Measurements from ENCODE around the gene SRL. TPM values are rescaled to one million over a fixed set of nuclear protein-coding genes. Genes with fewer than 3 reads are reported as not detected.
A peak's percentile ranks its signal among the peaks of the same experiment; 100 is the strongest.

Gene SRL
- polyA plus RNA-seq, 3 donors: not detected

DNA sequence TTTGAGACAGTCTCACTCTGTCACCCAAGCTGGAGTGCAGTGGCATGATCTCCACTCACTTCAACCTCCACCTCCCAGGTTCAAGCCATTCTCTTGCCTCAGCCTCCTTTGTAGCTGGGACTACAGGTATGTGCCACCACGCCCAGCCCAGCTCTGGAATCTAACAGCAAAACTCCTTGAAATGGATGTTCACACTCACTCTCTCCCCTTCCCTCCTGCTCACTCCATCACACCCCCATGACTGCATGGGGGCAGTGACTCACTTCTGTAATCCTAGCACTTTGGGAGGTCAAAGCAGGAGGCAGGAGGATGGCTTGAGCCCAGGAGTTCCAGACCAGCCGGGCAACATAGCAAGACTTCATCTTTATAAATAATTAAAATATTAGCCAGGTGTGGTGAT, 42.1 kb upstream of the SRL start:
- Mint-ChIP-seq H3K4me1 (peaks cover 13% of the 10 kb centered on the region), H3K36me3 (no peaks in the 10 kb centered on the region), H3K27me3 (ENCODE audit: low read depth in 3 of 3) (peaks cover 6 to 38% (median 33%) of the 10 kb centered on the region in 3 donors), H3K27ac (peak overlapping the region in 1 of 7 donors; percentile 19), H3K4me3 (no peak overlapping the region), H3K9me3 (peaks cover 2 to 11% (median 5%) of the 10 kb centered on the region in 7 donors)
- H3K4me3 ChIP-seq (replicated peaks in 1 of 3; ENCODE audit: low read depth in 2 of 3, low read length in 3 of 3): no peak overlapping the region
- 100% methylated on average over 1 of the region's 2 CpGs for WGBS (ENCODE audit: insufficient coverage)
- H3K4me1 ChIP-seq (ENCODE audit: control insufficient read depth in 1 of 2, insufficient read depth in 2 of 2, low read length in 2 of 2): peaks cover 12 to 16% of the 10 kb centered on the region in 2 donors
- no peaks in the 10 kb centered on the region for H4K20me1 ChIP-seq (ENCODE audit: insufficient read depth, low read length)
- no peaks in the 10 kb centered on the region for H3K27me3 ChIP-seq (ENCODE audit: control insufficient read depth in 2 of 2, insufficient read depth in 2 of 2, low read length in 2 of 2)
- no peak overlapping the region for H3K4me2 ChIP-seq (replicated peaks; ENCODE audit: extremely low read depth, low read length, poor library complexity, severe bottlenecking)
- H3K9ac ChIP-seq (ENCODE audit: insufficient read depth, low read length, poor library complexity, severe bottlenecking): no peak overlapping the region
- no peak overlapping the region for H3K27ac ChIP-seq (ENCODE audit: low read depth in 1 of 2, low read length in 2 of 2)
- intact Hi-C loops (cut with micrococcal nuclease): no loop called here
- H3K9me3 ChIP-seq (replicated peaks in 1 of 2; ENCODE audit: control insufficient read depth in 1 of 2, insufficient read depth in 1 of 2, low read length in 2 of 2): peaks cover 0 to 3% of the 10 kb centered on the region in 2 donors
- H2AFZ ChIP-seq (ENCODE audit: insufficient read depth, low read depth, low read length, poor library complexity, severe bottlenecking): peak overlapping the region; percentile 59
- DNase-seq: no peak
- no peak for TF ChIP-seq CTCF (IDR thresholded peaks at IDR 0.05)
- H3K79me2 ChIP-seq (ENCODE audit: insufficient read depth, low read length): no peaks in the 10 kb centered on the region
- H3K36me3 ChIP-seq (replicated peaks in 1 of 2; ENCODE audit: control insufficient read depth in 1 of 2, insufficient read depth in 2 of 2, low read length in 2 of 2): no peaks in the 10 kb centered on the region

DNA sequence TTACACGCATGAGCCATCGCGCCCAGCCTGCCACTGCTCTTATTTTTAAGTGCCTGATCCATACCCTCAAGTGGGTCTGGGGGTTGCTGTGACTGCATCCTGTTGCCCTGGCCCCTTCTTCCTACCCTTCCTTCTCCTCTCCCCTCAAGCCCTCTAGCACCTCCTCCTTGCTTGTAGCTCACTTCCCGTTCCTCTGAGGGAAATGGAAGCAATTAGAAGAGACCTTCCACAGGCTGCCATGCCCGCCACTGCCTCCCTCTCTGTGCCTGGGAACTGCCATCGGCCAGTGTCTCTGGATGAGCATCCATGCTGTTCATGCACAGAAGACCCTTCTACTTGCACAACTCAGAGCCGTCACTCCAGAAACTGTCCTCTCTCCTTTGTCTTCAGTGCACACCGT, 41.6 kb upstream of the SRL start:
- Histone ChIP-seq H3K4me2 (replicated peaks; ENCODE audit: extremely low read depth, low read length, poor library complexity, severe bottlenecking) (no peak overlapping the region), H3K79me2 (ENCODE audit: insufficient read depth, low read length) (no peaks in the 10 kb centered on the region), H4K20me1 (ENCODE audit: insufficient read depth, low read length) (no peaks in the 10 kb centered on the region), H3K9me3 (replicated peaks in 1 of 2; ENCODE audit: control insufficient read depth in 1 of 2, insufficient read depth in 1 of 2, low read length in 2 of 2) (peaks cover 0 to 3% of the 10 kb centered on the region in 2 donors), H2AFZ (ENCODE audit: insufficient read depth, low read depth, low read length, poor library complexity, severe bottlenecking) (peak overlapping the region; percentile 59), H3K4me1 (ENCODE audit: control insufficient read depth in 1 of 2, insufficient read depth in 2 of 2, low read length in 2 of 2) (peaks cover 10 to 13% of the 10 kb centered on the region in 2 donors), H3K4me3 (replicated peaks in 1 of 3; ENCODE audit: low read depth in 2 of 3, low read length in 3 of 3) (no peak overlapping the region), H3K36me3 (replicated peaks in 1 of 2; ENCODE audit: control insufficient read depth in 1 of 2, insufficient read depth in 2 of 2, low read length in 2 of 2) (no peaks in the 10 kb centered on the region), H3K9ac (ENCODE audit: insufficient read depth, low read length, poor library complexity, severe bottlenecking) (no peak overlapping the region), H3K27me3 (ENCODE audit: control insufficient read depth in 2 of 2, insufficient read depth in 2 of 2, low read length in 2 of 2) (no peaks in the 10 kb centered on the region), H3K27ac (ENCODE audit: low read depth in 1 of 2, low read length in 2 of 2) (no peak overlapping the region)
- peaks cover 2 to 11% (median 5%) of the 10 kb centered on the region in 7 donors for H3K9me3 Mint-ChIP-seq
- intact Hi-C loops (cut with micrococcal nuclease): no loop called here
- WGBS (ENCODE audit: insufficient coverage): 51% methylated on average over 5 of the region's 8 CpGs
- H3K27me3 Mint-ChIP-seq (ENCODE audit: low read depth in 3 of 3): peaks cover 6 to 38% (median 33%) of the 10 kb centered on the region in 3 donors
- no peaks in the 10 kb centered on the region for H3K36me3 Mint-ChIP-seq
- H3K27ac Mint-ChIP-seq: peak overlapping the region in 1 of 7 donors; percentile 50
- peak overlapping the region in 1 of 2 donors; percentile 5 for H3K4me3 Mint-ChIP-seq
- H3K4me1 Mint-ChIP-seq: peaks cover 12% of the 10 kb centered on the region
- no peak for TF ChIP-seq CTCF (IDR thresholded peaks at IDR 0.05)
- DNase-seq: no peak
